GM12878 (cell line): ENCODE measurements around the gene GLOD5. TPM values are rescaled to one million over a fixed set of nuclear protein-coding genes. Genes with fewer than 3 reads are reported as not detected.

ENCODE experiments used
- ATAC-seq: fragments of 200-7000 bp; cut with Tn5 transposase; 3 replicates; pipeline ENCODE4 v1.9.1; 2020; ENCODE audit warnings: mild to moderate bottlenecking, moderate library complexity
- BruUV-seq: library from RNA; stranded (reverse); fragments of 400-500 nt; replicated peaks from 2 replicates; lab custom pipeline; 2021; lab: Mats Ljungman, UMichigan
- CTCF ChIA-PET: fragments of 300-600 bp; sonication (Branson Sonifier 250); formaldehyde crosslinking; extraction: SDS; loops from one replicate; lab custom pipeline; 2021; ENCODE audit warnings: inconsistent platforms; lab: Yijun Ruan, JAX
- POLR2A ChIA-PET: fragments of 350-600 bp; formaldehyde crosslinking; extraction: SDS; loops from one replicate; lab custom pipeline; 2021; ENCODE audit warnings: inconsistent platforms; lab: Charles Lee
- RAD21 ChIA-PET: fragments of 300-600 bp; sonication (Branson Sonifier 250); formaldehyde crosslinking; loops from one replicate; lab custom pipeline; 2023; ENCODE audit warnings: antibody characterized with exemption; ENCODE audit not compliant: unreplicated experiment; lab: Charles Lee
- SMC1A ChIA-PET: fragments of 300-600 bp; sonication (Branson Sonifier 250); formaldehyde crosslinking; loops from one replicate; lab custom pipeline; 2023; ENCODE audit not compliant: unreplicated experiment, uncharacterized antibody; lab: Charles Lee
- DNase-seq: peaks from one replicate; pipeline ENCODE4 v3.0.0-alpha.2; 2011; ENCODE audit warnings: low read depth, low spot score
- FAIRE-seq: peaks from 3 replicates; lab custom pipeline; 2011; peaks lifted over from hg19 to GRCh38; lab: Jason Lieb, UNC
- H2AFZ ChIP-seq: 2 replicates; pipeline ENCODE4 v1.6.0; 2011; ENCODE audit warnings: low read depth, low read length, control low read depth; ENCODE audit not compliant: control insufficient read depth
- H3K27ac ChIP-seq: 2 replicates; pipeline ENCODE4 v1.5.1; 2011; ENCODE audit warnings: control low read depth; ENCODE audit not compliant: control insufficient read depth, insufficient read depth
- H3K27me3 ChIP-seq, 2 experiments: replicated peaks in 1 of 2; 2 replicates each; pipeline versions ENCODE4 v1.6.0 to v1.6.1; 2011; ENCODE audit warnings: low read length in 1 of 2; ENCODE audit not compliant: control insufficient read depth in 2 of 2, insufficient read depth in 2 of 2
- H3K36me3 ChIP-seq, 2 experiments: 2 replicates each; pipeline ENCODE4 v1.5.1; 2011; ENCODE audit warnings: low read length in 1 of 2; ENCODE audit not compliant: control insufficient read depth in 2 of 2, insufficient read depth in 2 of 2
- H3K4me1 ChIP-seq: 2 replicates; pipeline ENCODE4 v1.6.1; 2011; ENCODE audit warnings: mild to moderate bottlenecking, low read length, moderate library complexity, mixed read lengths; ENCODE audit not compliant: control insufficient read depth, insufficient read depth
- H3K4me2 ChIP-seq: 2 replicates; pipeline ENCODE4 v1.6.0; 2011; ENCODE audit warnings: control low read depth; ENCODE audit not compliant: control insufficient read depth, insufficient read depth
- H3K4me3 ChIP-seq: fragments of 200-600 bp; sonication (generic); 2 replicates; pipeline ENCODE4 v1.5.1; 2016
- H3K79me2 ChIP-seq: 2 replicates; pipeline ENCODE4 v1.6.0; 2011; ENCODE audit warnings: low read length; ENCODE audit not compliant: control insufficient read depth, insufficient read depth
- H3K9ac ChIP-seq: 2 replicates; pipeline ENCODE4 v1.8.0; 2011; ENCODE audit warnings: low read length, control low read depth, mixed read lengths; ENCODE audit not compliant: control insufficient read depth, insufficient read depth
- H3K9me3 ChIP-seq: replicated peaks from 3 replicates; pipeline ENCODE4 v1.5.1; 2011; ENCODE audit warnings: mild to moderate bottlenecking, low read length; ENCODE audit not compliant: control insufficient read depth, insufficient read depth
- H4K20me1 ChIP-seq: 2 replicates; pipeline ENCODE4 v1.6.0; 2011; ENCODE audit not compliant: control insufficient read depth, insufficient read depth
- ATF7 ChIP-seq: fragments of 450-650 bp; IDR thresholded peaks from 2 replicates; pipeline ENCODE4 v1.6.1; 2016; ENCODE audit warnings: low read depth, mild to moderate bottlenecking
- CBFB ChIP-seq: IDR thresholded peaks from 2 replicates; pipeline ENCODE4 v1.6.1; 2016; ENCODE audit warnings: antibody characterized with exemption, low read depth
- CHD1 ChIP-seq: IDR thresholded peaks from 2 replicates; pipeline ENCODE4 v1.6.1; 2012; ENCODE audit warnings: low read depth, low read length, improper control_type of control experiment
- CHD4 ChIP-seq: fragments of 200-600 bp; sonication (generic); IDR thresholded peaks from 2 replicates; pipeline ENCODE4 v1.6.1; 2016; ENCODE audit warnings: mild to moderate bottlenecking
- DPF2 ChIP-seq: fragments of 450-650 bp; IDR thresholded peaks from 2 replicates; pipeline ENCODE4 v1.6.1; 2017; ENCODE audit warnings: mild to moderate bottlenecking
- HDAC6 ChIP-seq: fragments of 200-600 bp; sonication (generic); IDR thresholded peaks from one replicate; pipeline ENCODE4 v1.8.0; 2017; ENCODE audit warnings: antibody characterized with exemption; ENCODE audit not compliant: unreplicated experiment
- MEF2B ChIP-seq: fragments of 450-650 bp; IDR thresholded peaks from 2 replicates; pipeline ENCODE4 v1.6.1; 2018; ENCODE audit warnings: mild to moderate bottlenecking, moderate library complexity; ENCODE audit not compliant: partially characterized antibody, poor library complexity, severe bottlenecking
- RAD51 ChIP-seq: fragments of 450-650 bp; IDR thresholded peaks from 2 replicates; pipeline ENCODE4 v1.6.1; 2016; ENCODE audit warnings: moderate library complexity, mild to moderate bottlenecking, inconsistent platforms
- SMAD5 ChIP-seq: IDR thresholded peaks from 2 replicates; pipeline ENCODE4 v1.6.1; 2016; ENCODE audit warnings: antibody characterized with exemption, low read depth
- SP1 ChIP-seq: IDR thresholded peaks from one replicate; pipeline ENCODE4 v1.6.1; 2011; ENCODE audit warnings: low read depth, low read length
- SUZ12 ChIP-seq: fragments of 200-600 bp; sonication (generic); IDR thresholded peaks from one replicate; pipeline ENCODE4 v1.6.1; 2018; ENCODE audit warnings: antibody characterized with exemption, mild to moderate bottlenecking; ENCODE audit not compliant: unreplicated experiment
- YBX1 ChIP-seq: fragments of 450-650 bp; IDR thresholded peaks from 2 replicates; pipeline ENCODE4 v1.6.1; 2016; ENCODE audit warnings: antibody characterized with exemption
- ZNF274 ChIP-seq: IDR thresholded peaks from one replicate; pipeline ENCODE4 v1.8.0; 2011; ENCODE audit not compliant: insufficient read length, insufficient read depth
- WGBS: methylation state at CpG from one replicate; pipeline ENCODE4 v1.1.6; 2016; ENCODE audit warnings: low lambda C conversion rate; ENCODE audit not compliant: insufficient replicate concordance, insufficient coverage; ENCODE audit errors: missing lambda C conversion rate; 5-methylcytosine and 5-hydroxymethylcytosine counted together
- in situ Hi-C: fragments of 300-500 bp; cut with MboI; formaldehyde crosslinking; loops from 9 replicates; pipeline ENCODE4 v1.14.3; 2018; ENCODE audit warnings: mixed read lengths
- intact Hi-C: fragments of 100-400 bp; cut with micrococcal nuclease; formaldehyde crosslinking; loops from one replicate; pipeline ENCODE4 v1.14.2; 2022; ENCODE audit not compliant: unreplicated experiment
- polyA plus RNA-seq, 11 experiments: library from polyadenylated mRNA; depleted of rRNA in 4 of 11; unstranded in 6 of 11; stranded (reverse) in 5 of 11; fragments of >200 nt; fragmentation: Nextera tagmentation in 4 of 11; fragmentation: Illumina TruSeq in 1 of 11; extraction: Ambion mirVana in 4 of 11; extraction: Trizol in 1 of 11; gene quantifications; 1 replicate in 1 of 11; 2 replicates in 10 of 11; pipeline versions ENCODE4 v1.2.1 to v1.2.3, GENCODE V29; 2011 to 2016; ENCODE audit warnings: inconsistent platforms in 2 of 11, missing spikeins in 2 of 11, low read depth in 1 of 11
- total RNA-seq, 4 experiments: library from RNA; depleted of rRNA in 3 of 4; stranded (reverse); fragments of >200 nt in 3 of 4; fragmentation: Illumina TruSeq in 1 of 4; extraction: Trizol in 1 of 4; gene quantifications; 2 replicates each; pipeline versions ENCODE4 v1.2.1 to v1.2.3, GENCODE V29; 2013 to 2021
- TF ChIP-seq, protein P1 (sequence below): IDR thresholded peaks from 2 replicates; pipeline ENCODE4 v1.6.1; 2011; ENCODE audit warnings: mild to moderate bottlenecking, low read depth, low read length, moderate library complexity; ENCODE audit not compliant: insufficient replicate concordance
- TF ChIP-seq, protein P2 (sequence below): fragments of 450-650 bp; IDR thresholded peaks from 2 replicates; pipeline ENCODE4 v1.6.1; 2017; ENCODE audit warnings: mild to moderate bottlenecking

The GLOD5 gene
- total and polyA plus RNA-seq, 10 of the 15 experiments (the other 5 are each of a cell fraction or from before 2014, with no cell fraction given) = not detected

DNA sequence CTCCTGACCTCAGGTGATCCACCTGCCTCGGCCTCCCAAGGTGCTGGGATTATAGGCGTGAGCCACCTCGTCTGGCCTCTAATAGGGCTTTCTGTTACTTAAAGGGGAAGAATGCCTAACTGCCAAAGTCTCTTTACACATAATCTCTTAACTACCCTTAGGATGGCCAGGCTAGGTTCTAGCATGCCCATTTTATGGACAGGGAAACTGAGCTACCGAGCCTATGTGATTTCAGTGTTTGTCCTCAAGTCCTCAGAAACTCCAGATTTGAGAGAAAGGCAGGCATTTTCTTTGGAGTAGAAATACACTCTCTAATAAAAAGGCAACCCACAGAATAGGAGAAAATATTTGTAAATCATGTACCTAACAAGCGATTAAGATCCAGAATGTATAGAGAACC, 12.4 kb upstream of the GLOD5 start:
- Histone ChIP-seq H3K4me3 (no peak overlapping the region), H3K27me3 (no peaks in the 10 kb centered on the region), H2AFZ (no peak overlapping the region), H4K20me1 (no peaks in the 10 kb centered on the region), H3K4me1 (no peaks in the 10 kb centered on the region), H3K27ac (no peak overlapping the region), H3K9me3 (no peaks in the 10 kb centered on the region; the same call in 2 of the 3 replicates), H3K36me3 (no peaks in the 10 kb centered on the region), H3K79me2 (no peaks in the 10 kb centered on the region), H3K9ac (no peak overlapping the region), H3K4me2 (no peak overlapping the region)
- SMC1A ChIA-PET = interaction anchor here (0.6 kb wide), 1 partner anchor 242 kb away, joined by 3 read pairs; no protein-coding TSS in a partner anchor
- no peak for ATAC-seq
- no TSS peak for BruUV-seq
- intact Hi-C loops (no loop called here), in situ Hi-C loops (no loop called here)
- no peak for DNase-seq
- WGBS = 48% methylated on average over 5 of the region's 5 CpGs
- TF ChIP-seq, protein P1, sequence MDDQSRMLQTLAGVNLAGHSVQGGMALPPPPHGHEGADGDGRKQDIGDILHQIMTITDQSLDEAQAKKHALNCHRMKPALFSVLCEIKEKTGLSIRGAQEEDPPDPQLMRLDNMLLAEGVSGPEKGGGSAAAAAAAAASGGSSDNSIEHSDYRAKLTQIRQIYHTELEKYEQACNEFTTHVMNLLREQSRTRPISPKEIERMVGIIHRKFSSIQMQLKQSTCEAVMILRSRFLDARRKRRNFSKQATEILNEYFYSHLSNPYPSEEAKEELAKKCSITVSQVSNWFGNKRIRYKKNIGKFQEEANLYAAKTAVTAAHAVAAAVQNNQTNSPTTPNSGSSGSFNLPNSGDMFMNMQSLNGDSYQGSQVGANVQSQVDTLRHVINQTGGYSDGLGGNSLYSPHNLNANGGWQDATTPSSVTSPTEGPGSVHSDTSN = no peak
- TF ChIP-seq CBFB = no peak
- TF ChIP-seq SUZ12 = no peak
- RAD21 ChIA-PET = no interaction called here
- POLR2A ChIA-PET = no interaction called here
- no peak for FAIRE-seq
- CTCF ChIA-PET = no interaction called here

DNA sequence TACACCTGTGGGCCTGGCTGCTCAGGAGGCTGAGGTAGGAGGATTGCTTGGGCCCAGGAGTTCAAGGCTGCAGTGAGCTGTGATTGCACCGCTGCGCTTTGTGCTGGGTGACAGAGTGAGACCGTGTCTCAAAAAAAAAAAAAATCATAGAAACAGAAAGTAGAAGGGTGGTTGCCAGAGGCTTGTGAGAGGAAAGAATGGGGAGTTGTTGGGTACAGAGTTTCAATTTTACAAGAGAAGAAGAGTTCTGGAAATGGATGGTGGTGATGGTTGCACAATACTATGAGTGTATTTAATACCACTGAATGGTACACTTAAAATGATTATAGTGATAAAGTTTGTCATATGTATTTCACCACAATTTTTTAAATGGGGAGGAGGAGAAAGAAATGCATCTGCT, 10.2 kb upstream of the GLOD5 start:
- Histone ChIP-seq H3K79me2 (no peaks in the 10 kb centered on the region), H3K4me2 (no peak overlapping the region), H3K27me3 (no peaks in the 10 kb centered on the region), H3K36me3 (no peaks in the 10 kb centered on the region), H3K4me1 (no peaks in the 10 kb centered on the region), H3K9ac (no peak overlapping the region), H3K4me3 (no peak overlapping the region), H2AFZ (no peak overlapping the region), H3K9me3 (no peaks in the 10 kb centered on the region; the same call in 2 of the 3 replicates), H4K20me1 (no peaks in the 10 kb centered on the region), H3K27ac (no peak overlapping the region)
- WGBS = 39% methylated on average over 2 of the region's 3 CpGs
- BruUV-seq = no TSS peak
- ChIA-PET POLR2A (no interaction called here), RAD21 (no interaction called here), CTCF (no interaction called here), SMC1A (no interaction called here)
- DNase-seq (no peak), FAIRE-seq (no peak), ATAC-seq (no peak; the same call in 2 of the 3 replicates)
- in situ Hi-C loops (no loop called here), intact Hi-C loops (no loop called here)
- TF ChIP-seq YBX1 = no peak
- TF ChIP-seq CBFB = no peak
- TF ChIP-seq MEF2B = no peak
- no peak for TF ChIP-seq RAD51
- TF ChIP-seq CHD4 = no peak
- TF ChIP-seq ZNF274 = no peak
- TF ChIP-seq HDAC6 = no peak
- TF ChIP-seq ATF7 = no peak
- TF ChIP-seq, protein P2, sequence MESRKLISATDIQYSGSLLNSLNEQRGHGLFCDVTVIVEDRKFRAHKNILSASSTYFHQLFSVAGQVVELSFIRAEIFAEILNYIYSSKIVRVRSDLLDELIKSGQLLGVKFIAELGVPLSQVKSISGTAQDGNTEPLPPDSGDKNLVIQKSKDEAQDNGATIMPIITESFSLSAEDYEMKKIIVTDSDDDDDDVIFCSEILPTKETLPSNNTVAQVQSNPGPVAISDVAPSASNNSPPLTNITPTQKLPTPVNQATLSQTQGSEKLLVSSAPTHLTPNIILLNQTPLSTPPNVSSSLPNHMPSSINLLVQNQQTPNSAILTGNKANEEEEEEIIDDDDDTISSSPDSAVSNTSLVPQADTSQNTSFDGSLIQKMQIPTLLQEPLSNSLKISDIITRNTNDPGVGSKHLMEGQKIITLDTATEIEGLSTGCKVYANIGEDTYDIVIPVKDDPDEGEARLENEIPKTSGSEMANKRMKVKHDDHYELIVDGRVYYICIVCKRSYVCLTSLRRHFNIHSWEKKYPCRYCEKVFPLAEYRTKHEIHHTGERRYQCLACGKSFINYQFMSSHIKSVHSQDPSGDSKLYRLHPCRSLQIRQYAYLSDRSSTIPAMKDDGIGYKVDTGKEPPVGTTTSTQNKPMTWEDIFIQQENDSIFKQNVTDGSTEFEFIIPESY = no peak
- no peak for TF ChIP-seq SMAD5
- no peak for TF ChIP-seq SP1
- no peak for TF ChIP-seq DPF2
- no peak for TF ChIP-seq CHD1
